GM21737 (cell line): ENCODE data around the gene GALNT6.

Experiments
- ATAC-seq: cut with Tn5 transposase; IDR thresholded peaks from one replicate; pipeline ENCODE4 v1.9.1; 2021; ENCODE audit warnings: mild to moderate bottlenecking, moderate library complexity; ENCODE audit not compliant: unreplicated experiment

GALNT6 gene, protein sequence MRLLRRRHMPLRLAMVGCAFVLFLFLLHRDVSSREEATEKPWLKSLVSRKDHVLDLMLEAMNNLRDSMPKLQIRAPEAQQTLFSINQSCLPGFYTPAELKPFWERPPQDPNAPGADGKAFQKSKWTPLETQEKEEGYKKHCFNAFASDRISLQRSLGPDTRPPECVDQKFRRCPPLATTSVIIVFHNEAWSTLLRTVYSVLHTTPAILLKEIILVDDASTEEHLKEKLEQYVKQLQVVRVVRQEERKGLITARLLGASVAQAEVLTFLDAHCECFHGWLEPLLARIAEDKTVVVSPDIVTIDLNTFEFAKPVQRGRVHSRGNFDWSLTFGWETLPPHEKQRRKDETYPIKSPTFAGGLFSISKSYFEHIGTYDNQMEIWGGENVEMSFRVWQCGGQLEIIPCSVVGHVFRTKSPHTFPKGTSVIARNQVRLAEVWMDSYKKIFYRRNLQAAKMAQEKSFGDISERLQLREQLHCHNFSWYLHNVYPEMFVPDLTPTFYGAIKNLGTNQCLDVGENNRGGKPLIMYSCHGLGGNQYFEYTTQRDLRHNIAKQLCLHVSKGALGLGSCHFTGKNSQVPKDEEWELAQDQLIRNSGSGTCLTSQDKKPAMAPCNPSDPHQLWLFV

GRCh38 chr12:51391283-51392123, at the start of gene GALNT6:
TSS of gene GALNT6 (minus strand) at chr12:51391406. CDS start at chr12:51379781, 11,625 bp downstream.
- peak; percentile 39 for ATAC-seq

- ATAC-seq: no peak
Observed at GRCh38 chr12:51439330-51439729, 48.1 kb upstream of the GALNT6 start.

- ATAC-seq: no peak
Observed at GRCh38 chr12:51437431-51437830, 46.2 kb upstream of the GALNT6 start.

DNA sequence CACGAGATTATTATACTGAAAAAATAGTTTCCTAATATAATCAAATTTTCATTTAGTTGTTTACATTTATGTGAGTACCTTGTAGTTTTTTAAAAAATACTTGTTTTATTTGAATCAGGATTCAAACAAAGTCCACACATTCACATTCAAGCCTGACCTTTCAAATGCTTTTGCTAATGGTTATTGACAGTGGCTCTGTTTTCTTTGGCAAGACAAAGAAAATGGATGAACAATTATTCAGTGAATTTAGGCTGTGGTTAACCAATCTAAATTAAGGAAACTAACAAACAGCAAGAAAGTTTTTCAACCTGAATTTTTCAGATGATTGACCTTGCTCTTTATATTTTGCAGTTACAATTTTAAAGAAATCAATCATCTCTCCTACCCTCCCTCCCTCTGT, 43.1 kb upstream of the GALNT6 start:
- no peak for ATAC-seq

- ATAC-seq: no peak
Observed at GRCh38 chr12:51432921-51433320, 41.7 kb upstream of the GALNT6 start.

DNA sequence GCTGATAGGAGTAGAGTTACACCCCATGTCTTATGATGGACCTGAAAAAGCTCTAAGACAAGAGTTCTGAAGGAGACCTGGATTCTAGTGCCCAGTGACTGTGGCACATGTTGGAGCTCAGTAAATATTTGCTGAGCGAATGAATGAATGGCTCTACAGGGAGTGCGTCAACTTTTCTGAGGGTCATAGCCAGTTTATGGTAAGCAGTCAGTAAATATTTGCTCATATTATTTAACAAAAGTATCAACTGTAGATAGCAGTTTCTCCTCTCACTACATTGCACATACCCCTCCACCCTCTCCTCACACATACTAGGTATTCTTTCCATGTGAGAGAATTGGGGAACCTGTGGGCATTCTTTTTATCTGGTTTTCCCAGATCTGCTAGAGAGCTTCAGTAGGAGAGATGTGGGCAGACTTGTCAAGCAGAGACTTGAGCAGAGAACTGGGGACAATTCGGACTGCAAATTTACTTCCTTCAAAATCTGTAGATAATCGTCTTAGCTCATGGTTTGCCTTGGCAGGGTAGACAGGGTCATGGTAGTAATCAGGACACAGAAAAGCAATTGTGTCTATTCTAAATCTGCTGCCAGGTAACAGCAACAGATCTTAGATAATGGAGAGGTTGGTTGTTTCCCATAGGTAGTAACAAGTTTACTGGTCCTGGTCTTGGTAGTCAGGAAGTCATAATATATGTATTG, 39.1 kb upstream of the GALNT6 start:
- ATAC-seq: no peak

GRCh38 chr12:51429700-51430099, 38.5 kb upstream of the GALNT6 start:
- ATAC-seq: no peak

DNA sequence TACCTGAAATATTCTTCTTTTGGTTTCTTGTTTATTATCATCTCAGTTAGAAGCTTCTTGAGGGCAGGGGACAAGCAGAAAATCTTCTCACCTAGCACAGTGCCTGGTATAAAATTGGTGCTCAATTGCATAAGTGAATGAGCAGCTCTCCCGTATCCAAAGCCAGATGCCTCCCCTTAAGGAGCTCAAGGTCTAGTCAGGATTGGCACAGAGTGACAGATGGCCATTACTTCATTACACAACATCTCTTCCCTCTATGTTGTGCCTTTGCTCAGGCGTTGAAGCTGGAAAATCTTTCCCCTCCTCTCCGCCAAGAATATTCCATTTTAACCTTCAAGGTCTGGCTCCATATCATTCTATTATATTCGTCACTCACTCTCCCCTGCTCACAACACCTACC, 37.0 kb upstream of the GALNT6 start:
- ATAC-seq: no peak

DNA sequence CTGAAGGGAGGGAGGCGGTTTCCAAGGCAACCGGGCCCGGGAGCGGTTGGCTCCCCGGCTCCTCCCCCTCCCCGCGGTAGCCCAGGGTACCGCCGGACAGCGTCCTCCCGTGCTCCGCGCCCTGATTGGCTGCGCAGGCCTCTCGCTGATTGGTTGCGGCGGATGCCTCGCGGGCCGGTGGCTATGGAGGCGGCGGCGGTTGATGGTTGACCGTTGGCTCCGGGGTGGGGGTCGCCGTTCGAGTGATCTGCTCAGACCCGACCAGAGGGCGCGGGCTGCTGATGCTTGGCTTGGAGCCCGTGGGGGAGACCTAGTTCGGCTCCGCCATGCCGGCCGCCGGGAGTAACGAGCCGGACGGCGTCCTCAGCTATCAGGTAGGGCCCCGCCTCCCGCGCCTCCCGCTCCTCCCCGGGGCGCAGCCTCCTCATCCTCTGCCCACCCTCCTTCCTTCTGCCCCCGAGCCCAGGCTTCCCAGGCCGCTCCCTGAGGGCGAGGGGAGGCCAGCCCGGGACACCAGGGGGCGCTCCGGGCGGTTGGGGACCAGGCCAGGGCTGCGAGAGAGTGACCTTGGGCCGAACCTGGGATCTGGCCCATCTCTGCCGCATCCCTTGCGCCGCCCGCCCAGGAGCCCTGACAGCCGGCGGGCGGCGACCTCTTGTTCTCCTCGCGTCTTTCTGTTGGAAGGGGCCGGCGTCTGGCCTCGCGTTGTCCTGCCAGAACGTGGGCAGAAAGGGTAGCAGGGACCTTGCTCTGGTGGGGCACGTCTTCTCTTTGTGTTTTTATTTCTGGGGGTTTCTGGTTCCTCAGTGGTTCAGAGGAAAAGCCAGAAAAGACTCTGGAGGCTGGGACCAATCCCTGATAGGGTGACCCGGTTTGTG, 33.7 kb upstream of the GALNT6 start, which contains the start of gene SLC4A8:
Gene SLC4A8 (plus strand): TSS at position 170 of the 878 bp plus-strand sequence. CDS start 157 bp downstream, at position 327.
- peak; percentile 91 for ATAC-seq

DNA sequence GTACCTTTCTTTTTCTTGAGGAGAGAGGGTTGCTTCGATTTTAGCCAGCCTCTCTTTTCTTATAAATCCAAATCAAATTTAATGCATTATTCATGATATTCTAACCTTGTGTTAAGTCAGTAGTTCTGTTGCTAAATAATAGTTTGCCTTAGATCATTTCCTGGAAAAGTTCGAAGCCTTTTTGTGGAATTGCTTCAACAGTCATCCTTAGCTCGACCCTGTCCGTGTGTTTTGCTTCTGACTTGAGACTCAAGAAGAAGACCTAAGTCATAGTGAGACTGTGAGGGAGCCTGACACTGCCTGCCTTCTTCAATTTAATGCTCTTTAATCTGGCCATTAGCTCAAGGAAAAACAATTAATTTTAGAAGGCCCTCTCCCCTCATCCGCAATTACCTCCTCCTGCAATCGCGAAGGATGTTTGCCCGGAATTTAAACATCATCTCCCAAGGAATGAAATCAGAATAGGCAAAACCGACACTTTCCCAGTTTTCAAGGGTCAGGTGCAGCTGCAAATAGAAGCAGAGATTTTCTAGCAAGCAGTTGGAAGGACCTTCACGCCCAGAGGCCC, 33.0 kb upstream of the GALNT6 start:
- no peak for ATAC-seq

DNA sequence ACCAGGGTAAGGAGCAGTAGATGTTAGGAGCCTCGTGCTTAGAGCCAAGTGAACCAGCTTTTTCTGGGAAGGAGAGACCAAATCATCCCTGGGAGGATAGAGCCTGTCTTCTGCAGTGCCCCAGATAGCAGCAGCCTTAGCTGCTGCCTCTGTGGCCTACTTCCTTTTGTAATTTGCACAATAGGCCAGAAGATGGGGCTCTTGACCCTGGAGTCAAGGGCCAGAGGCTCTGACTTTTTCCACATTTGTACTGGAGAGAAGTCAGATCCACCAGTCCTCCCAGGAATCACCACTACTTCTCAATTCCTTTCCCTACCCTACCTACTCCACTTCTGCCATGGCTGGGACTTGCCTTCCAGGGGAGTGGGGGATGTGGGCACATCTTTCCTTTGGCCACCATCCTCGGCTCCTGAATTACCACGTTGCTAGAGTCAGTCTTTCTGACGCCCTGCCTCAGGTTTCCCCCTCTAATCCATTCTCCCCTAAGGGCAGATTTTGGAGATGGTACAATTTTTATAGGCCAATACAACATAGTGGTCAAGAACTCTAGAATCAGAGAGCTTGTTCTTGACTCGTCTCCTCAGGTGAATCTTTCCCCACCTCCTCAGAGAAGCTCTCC, 30.2 kb upstream of the GALNT6 start:
- ATAC-seq: no peak

DNA sequence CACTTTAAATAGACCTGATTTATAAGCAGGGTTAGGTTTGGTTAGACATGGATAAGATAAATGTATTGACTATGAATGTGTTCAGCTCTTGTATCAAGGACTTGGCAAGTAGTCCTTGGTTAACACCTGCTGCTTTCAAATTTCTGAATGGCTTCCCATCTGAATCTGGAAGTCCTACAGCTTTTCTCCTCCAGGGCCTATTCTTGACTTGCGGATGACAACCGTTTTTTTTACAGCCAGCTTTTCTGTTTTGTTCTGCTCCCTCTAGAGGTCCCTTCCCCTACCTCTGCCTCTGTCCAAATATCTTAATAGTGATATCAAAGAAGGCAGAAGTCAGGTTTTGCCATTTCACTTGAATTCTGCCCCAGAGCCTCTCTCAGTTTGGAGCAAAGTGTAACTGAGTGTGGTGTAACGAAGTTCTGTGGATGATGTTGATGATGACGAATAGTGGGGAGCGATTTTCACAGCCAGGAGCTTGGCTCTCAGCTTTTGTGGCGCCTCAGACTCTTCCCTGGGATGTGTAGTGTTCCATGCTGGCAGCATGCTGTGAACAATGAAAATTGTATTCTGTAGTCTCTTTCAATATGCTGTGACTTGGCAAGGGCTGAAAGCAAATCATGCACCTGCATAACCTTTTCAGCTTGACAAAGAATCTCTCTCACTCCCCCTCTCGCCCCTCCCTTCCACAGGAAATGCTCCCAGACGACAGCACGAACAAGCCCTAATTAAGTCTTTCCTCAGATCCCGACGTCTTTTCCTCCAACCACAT, 28.4 kb upstream of the GALNT6 start:
- ATAC-seq: no peak

DNA sequence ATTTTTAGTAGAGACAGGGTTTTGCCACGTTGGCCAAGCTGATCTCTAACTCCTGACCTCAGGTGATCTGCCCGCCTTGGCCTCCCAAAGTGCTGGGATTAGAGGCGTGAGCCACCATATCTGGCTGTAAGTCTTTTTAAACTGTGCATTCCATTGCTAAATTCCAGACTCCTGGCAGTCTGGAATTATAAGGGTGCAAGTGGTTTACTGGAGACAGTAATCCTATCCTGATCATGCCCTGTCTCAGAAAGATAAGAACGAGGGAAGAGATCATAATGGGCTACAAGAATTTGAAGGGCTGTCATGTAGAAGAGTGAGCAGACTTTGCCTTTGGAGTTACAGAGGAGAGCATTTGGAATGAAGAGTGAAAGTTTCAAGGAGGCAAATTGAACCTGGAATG, 26.6 kb upstream of the GALNT6 start:
- no peak for ATAC-seq

GRCh38 chr12:51415931-51416330, 24.7 kb upstream of the GALNT6 start:
- ATAC-seq: no peak

DNA sequence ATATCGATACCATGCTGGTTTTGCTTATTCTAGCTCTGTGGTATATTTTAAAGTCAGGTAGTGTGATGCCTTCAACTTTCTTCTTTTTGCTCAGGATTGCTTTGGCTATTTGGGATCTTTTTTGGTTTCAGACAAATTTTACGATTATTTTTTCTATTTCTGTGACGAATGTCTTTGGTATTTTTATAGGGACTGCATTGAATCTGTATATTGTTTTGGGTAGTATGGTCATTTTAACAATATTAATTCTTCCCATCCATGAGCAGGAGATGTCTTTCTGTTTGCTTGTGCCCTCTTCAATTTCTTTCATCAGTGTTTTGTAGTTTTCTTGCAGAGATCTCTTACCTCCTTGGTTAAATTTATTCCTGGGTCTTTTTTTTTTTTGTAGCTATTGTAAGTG, 22.6 kb upstream of the GALNT6 start:
- ATAC-seq: no peak

GRCh38 chr12:51413149-51413548, 21.9 kb upstream of the GALNT6 start:
- no peak for ATAC-seq

DNA sequence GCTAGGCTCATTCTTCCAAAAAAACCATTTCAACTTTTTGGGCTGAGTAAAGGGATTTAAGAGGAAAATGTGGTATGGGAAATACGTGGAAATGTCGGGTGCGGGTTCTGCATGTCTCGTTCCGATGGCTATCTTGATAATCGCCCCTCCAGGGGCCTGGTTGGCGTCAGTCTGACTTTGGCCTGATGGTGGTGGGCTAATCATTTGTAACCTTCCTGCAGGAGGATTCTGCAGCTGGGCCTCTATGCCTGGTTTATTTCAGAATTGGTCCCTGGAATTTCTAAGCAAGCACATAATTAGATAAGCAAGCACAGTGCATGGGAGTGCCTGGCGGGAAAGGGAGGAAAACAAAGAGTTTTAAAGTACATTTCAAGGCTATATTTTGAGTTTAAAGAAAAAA, 18.6 kb upstream of the GALNT6 start:
- no peak for ATAC-seq

GRCh38 chr12:51407604-51408003, 16.4 kb upstream of the GALNT6 start:
- no peak for ATAC-seq
